ENCODE measurements around the gene DGKG.

- TF ChIP-seq, protein P1, sequence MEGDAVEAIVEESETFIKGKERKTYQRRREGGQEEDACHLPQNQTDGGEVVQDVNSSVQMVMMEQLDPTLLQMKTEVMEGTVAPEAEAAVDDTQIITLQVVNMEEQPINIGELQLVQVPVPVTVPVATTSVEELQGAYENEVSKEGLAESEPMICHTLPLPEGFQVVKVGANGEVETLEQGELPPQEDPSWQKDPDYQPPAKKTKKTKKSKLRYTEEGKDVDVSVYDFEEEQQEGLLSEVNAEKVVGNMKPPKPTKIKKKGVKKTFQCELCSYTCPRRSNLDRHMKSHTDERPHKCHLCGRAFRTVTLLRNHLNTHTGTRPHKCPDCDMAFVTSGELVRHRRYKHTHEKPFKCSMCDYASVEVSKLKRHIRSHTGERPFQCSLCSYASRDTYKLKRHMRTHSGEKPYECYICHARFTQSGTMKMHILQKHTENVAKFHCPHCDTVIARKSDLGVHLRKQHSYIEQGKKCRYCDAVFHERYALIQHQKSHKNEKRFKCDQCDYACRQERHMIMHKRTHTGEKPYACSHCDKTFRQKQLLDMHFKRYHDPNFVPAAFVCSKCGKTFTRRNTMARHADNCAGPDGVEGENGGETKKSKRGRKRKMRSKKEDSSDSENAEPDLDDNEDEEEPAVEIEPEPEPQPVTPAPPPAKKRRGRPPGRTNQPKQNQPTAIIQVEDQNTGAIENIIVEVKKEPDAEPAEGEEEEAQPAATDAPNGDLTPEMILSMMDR (IDR thresholded peaks at IDR 0.05; ENCODE audit: low read depth, low read length, missing input control) = no peak
- TF ChIP-seq SP1 (IDR thresholded peaks at IDR 0.05) = no peak
These were observed 224.9 kb downstream of the DGKG start for GRCh38 chr3:186137051-186137685.

Data from liver (tissue), 3 donors.